ENCODE data around the gene USP34.

DNA sequence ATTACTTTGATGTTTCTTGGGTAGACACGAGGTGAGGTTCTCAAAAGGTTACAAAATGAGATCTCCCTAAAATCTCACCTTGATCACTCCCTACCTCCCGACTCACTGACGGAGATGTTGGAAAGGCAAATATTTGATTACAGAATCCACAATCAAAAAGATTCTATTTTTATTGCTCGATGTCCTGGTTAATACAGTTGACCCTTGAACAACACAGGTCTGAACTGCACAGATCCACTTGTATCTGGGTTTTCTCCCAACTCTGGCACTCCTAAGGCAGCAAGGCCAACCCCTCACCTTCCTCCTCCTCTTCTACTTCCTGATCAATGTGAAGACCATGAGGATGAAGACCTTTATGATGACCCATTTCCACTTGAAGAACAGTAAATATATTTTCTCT is 183.6 kb downstream of the USP34 start:
- TF ChIP-seq, protein P1, sequence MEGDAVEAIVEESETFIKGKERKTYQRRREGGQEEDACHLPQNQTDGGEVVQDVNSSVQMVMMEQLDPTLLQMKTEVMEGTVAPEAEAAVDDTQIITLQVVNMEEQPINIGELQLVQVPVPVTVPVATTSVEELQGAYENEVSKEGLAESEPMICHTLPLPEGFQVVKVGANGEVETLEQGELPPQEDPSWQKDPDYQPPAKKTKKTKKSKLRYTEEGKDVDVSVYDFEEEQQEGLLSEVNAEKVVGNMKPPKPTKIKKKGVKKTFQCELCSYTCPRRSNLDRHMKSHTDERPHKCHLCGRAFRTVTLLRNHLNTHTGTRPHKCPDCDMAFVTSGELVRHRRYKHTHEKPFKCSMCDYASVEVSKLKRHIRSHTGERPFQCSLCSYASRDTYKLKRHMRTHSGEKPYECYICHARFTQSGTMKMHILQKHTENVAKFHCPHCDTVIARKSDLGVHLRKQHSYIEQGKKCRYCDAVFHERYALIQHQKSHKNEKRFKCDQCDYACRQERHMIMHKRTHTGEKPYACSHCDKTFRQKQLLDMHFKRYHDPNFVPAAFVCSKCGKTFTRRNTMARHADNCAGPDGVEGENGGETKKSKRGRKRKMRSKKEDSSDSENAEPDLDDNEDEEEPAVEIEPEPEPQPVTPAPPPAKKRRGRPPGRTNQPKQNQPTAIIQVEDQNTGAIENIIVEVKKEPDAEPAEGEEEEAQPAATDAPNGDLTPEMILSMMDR (IDR thresholded peaks at IDR 0.05; ENCODE audit: insufficient read depth, low read length, poor library complexity, severe bottlenecking): no peak
- no peak for TF ChIP-seq EZH2phosphoT487 (conservative IDR thresholded peaks at IDR 0.05; ENCODE audit: low read length)

All from SU-DHL-6 (cell line).